Astrocyte (in vitro differentiated cells and primary cell): ENCODE data around the gene TFE3.

Source experiments
- CTCF ChIP-seq: IDR thresholded peaks from 2 replicates; pipeline ENCODE4 v1.5.1; 2011; ENCODE audit warnings: low read depth, mild to moderate bottlenecking, inconsistent platforms, low read length, moderate library complexity; ENCODE audit not compliant: insufficient read depth
- EZH2 ChIP-seq: IDR thresholded peaks from 2 replicates; pipeline ENCODE4 v1.6.1; 2012; ENCODE audit warnings: mild to moderate bottlenecking, low read length, inconsistent platforms; ENCODE audit not compliant: insufficient read depth

GRCh38 chrX:49053223-49054072 is 10.3 kb upstream of the TFE3 start:
- TF ChIP-seq CTCF (no peak), EZH2 (no peak)
